Tibial nerve (tissue), 4 donors: Measurements from ENCODE around the gene LRRC10. TPM values are rescaled to one million over a fixed set of nuclear protein-coding genes. Genes with fewer than 3 reads are reported as not detected.

ENCODE experiments used
- DNase-seq, 2 donors: peaks; one replicate each; pipeline ENCODE4 v3.0.0-alpha.2; 2019; ENCODE audit warnings: low spot score in 2 of 2
- H3K27ac ChIP-seq, 4 donors: fragments of 200-600 bp; sonication (generic) in 3 of 4; one replicate each; pipeline ENCODE4 v1.5.1; 2017 to 2019; ENCODE audit warnings: mild to moderate bottlenecking in 1 of 4
- H3K27me3 ChIP-seq, 2 donors: fragments of 200-600 bp; sonication (generic) in 1 of 2; one replicate each; pipeline versions ENCODE4 v1.5.1 to v1.6.0; 2017 to 2019
- H3K36me3 ChIP-seq, 3 donors: fragments of 200-600 bp; sonication (generic); one replicate each; pipeline ENCODE4 v1.5.1; 2018 to 2019
- H3K4me1 ChIP-seq, 4 donors: fragments of 200-600 bp; sonication (generic) in 3 of 4; one replicate each; pipeline ENCODE4 v1.5.1; 2017 to 2019
- H3K4me3 ChIP-seq, 4 donors: fragments of 200-600 bp; sonication (generic) in 3 of 4; one replicate each; pipeline ENCODE4 v1.5.1; 2017 to 2019; ENCODE audit warnings: mild to moderate bottlenecking in 1 of 4, moderate library complexity in 1 of 4
- H3K9me3 ChIP-seq, 4 donors: fragments of 200-600 bp; sonication (generic) in 3 of 4; one replicate each; pipeline ENCODE4 v1.5.1; 2017 to 2019
- CTCF ChIP-seq, 5 experiments: fragments of 200-600 bp in 3 of 5; fragments of 450-650 bp in 2 of 5; sonication (generic) in 3 of 5; IDR thresholded peaks; one replicate each; pipeline ENCODE4 v1.5.1; 2016 to 2019; ENCODE audit warnings: antibody characterized with exemption in 5 of 5, mild to moderate bottlenecking in 3 of 5, moderate library complexity in 2 of 5
- EP300 ChIP-seq, 2 donors: sonication (generic); formaldehyde crosslinking; IDR thresholded peaks; one replicate each; pipeline ENCODE4 v1.6.1; 2017; ENCODE audit warnings: antibody characterized with exemption in 2 of 2, mild to moderate bottlenecking in 1 of 2
- POLR2A ChIP-seq, 2 donors: fragments of 450-650 bp; IDR thresholded peaks; one replicate each; pipeline ENCODE4 v1.6.1; 2017; ENCODE audit warnings: antibody characterized with exemption in 2 of 2, mild to moderate bottlenecking in 2 of 2, moderate library complexity in 2 of 2
- WGBS, 2 donors: methylation state at CpG; one replicate each; pipeline ENCODE4 v1.1.5; 2018; 5-methylcytosine and 5-hydroxymethylcytosine counted together
- total RNA-seq, 4 donors: library from RNA; depleted of rRNA; stranded (reverse); fragments of >200 nt; gene quantifications; one replicate each; pipeline ENCODE4 v1.1.0, GENCODE V29; 2016

Gene LRRC10
- total RNA-seq, 4 donors from 2014 or later, result not detected

- H3K4me1 ChIP-seq, result peaks cover 0 to 5% (median 0%) of the 10 kb centered on the region in 4 donors
- H3K4me3 ChIP-seq, result no peak overlapping the region
- no peaks in the 10 kb centered on the region for H3K36me3 ChIP-seq
- no peaks in the 10 kb centered on the region for H3K27me3 ChIP-seq
- no peak for DNase-seq
- no peaks in the 10 kb centered on the region for H3K9me3 ChIP-seq
- TF ChIP-seq EP300 (IDR thresholded peaks at IDR 0.05) (no peak), POLR2A (IDR thresholded peaks at IDR 0.05) (no peak), CTCF (IDR thresholded peaks at IDR 0.05) (no peak)
- H3K27ac ChIP-seq, result no peak overlapping the region
- 57 to 64% methylated on average over 10 to 11 of the region's 11 CpGs for WGBS, 2 donors
Measured at GRCh38 chr12:69655616-69656340, 45.1 kb upstream of the LRRC10 start.

- H3K4me3 ChIP-seq, result no peak overlapping the region
- 86 to 90% methylated on average over 8 of the region's 8 CpGs for WGBS, 2 donors
- H3K27me3 ChIP-seq, result no peaks in the 10 kb centered on the region
- H3K36me3 ChIP-seq, result no peaks in the 10 kb centered on the region
- H3K9me3 ChIP-seq, result no peaks in the 10 kb centered on the region
- H3K27ac ChIP-seq, result no peak overlapping the region
- peaks cover 0 to 5% (median 0%) of the 10 kb centered on the region in 4 donors for H3K4me1 ChIP-seq
- no peak for DNase-seq
- TF ChIP-seq POLR2A (IDR thresholded peaks at IDR 0.05) (no peak), EP300 (IDR thresholded peaks at IDR 0.05) (no peak), CTCF (IDR thresholded peaks at IDR 0.05) (no peak)
Measured at GRCh38 chr12:69653703-69654102, 43.0 kb upstream of the LRRC10 start.

GRCh38 chr12:69651922-69652321, 41.2 kb upstream of the LRRC10 start:
- Histone ChIP-seq H3K4me3 (no peak overlapping the region), H3K27ac (no peak overlapping the region), H3K9me3 (no peaks in the 10 kb centered on the region), H3K4me1 (peaks cover 0 to 5% (median 0%) of the 10 kb centered on the region in 4 donors), H3K27me3 (no peaks in the 10 kb centered on the region), H3K36me3 (no peaks in the 10 kb centered on the region)
- WGBS, 2 donors, result 74% methylated on average over 3 of the region's 3 CpGs
- DNase-seq, result no peak
- TF ChIP-seq CTCF (IDR thresholded peaks at IDR 0.05) (no peak), EP300 (IDR thresholded peaks at IDR 0.05) (no peak)

GRCh38 chr12:69649529-69649928, 38.8 kb upstream of the LRRC10 start:
- WGBS, 2 donors, result 63 to 68% methylated on average over 4 of the region's 4 CpGs
- DNase-seq, result no peak
- no peaks in the 10 kb centered on the region for H3K36me3 ChIP-seq

More at GRCh38 chr12:69649529-69649928, 38.8 kb upstream of the LRRC10 start:
- H3K4me3 ChIP-seq, result no peak overlapping the region
- no peaks in the 10 kb centered on the region for H3K27me3 ChIP-seq
- H3K9me3 ChIP-seq, result no peaks in the 10 kb centered on the region
- H3K4me1 ChIP-seq, result no peaks in the 10 kb centered on the region
- no peak for TF ChIP-seq CTCF (IDR thresholded peaks at IDR 0.05)
- TF ChIP-seq POLR2A (IDR thresholded peaks at IDR 0.05), result no peak
- TF ChIP-seq EP300 (IDR thresholded peaks at IDR 0.05), result no peak
- H3K27ac ChIP-seq, result no peak overlapping the region
